ENCODE results near the gene DPH7.
"Not testable (repeated sequence)": the region's sequence is repeated elsewhere in the genome, so short reads cannot be mapped to it uniquely, and the experiment has no call there.

GRCh38 chr9:137568445-137568844 is 10.3 kb downstream of the DPH7 start:
- TF ChIP-seq, protein P1, sequence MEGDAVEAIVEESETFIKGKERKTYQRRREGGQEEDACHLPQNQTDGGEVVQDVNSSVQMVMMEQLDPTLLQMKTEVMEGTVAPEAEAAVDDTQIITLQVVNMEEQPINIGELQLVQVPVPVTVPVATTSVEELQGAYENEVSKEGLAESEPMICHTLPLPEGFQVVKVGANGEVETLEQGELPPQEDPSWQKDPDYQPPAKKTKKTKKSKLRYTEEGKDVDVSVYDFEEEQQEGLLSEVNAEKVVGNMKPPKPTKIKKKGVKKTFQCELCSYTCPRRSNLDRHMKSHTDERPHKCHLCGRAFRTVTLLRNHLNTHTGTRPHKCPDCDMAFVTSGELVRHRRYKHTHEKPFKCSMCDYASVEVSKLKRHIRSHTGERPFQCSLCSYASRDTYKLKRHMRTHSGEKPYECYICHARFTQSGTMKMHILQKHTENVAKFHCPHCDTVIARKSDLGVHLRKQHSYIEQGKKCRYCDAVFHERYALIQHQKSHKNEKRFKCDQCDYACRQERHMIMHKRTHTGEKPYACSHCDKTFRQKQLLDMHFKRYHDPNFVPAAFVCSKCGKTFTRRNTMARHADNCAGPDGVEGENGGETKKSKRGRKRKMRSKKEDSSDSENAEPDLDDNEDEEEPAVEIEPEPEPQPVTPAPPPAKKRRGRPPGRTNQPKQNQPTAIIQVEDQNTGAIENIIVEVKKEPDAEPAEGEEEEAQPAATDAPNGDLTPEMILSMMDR (IDR thresholded peaks at IDR 0.05): not testable (repeated sequence)
- not testable (repeated sequence) for TF ChIP-seq POLR2AphosphoS5, POLR2A, EP300 (IDR thresholded peaks at IDR 0.05)

All from gastroesophageal sphincter (tissue), 3 donors.